CD4-positive, alpha-beta T cell treated with Interleukin-10 for 1 hour (primary cell): ENCODE measurements around the gene TNFRSF12A.

ENCODE experiments used
- DNase-seq: peaks from one replicate; pipeline ENCODE4 v3.0.0-alpha.2; 2020

Gene TNFRSF12A

GRCh38 chr16:3012828-3013420, 7.2 kb upstream of the TNFRSF12A start, which contains the start of gene CLDN9:
TSS of gene CLDN9 (plus strand) at chr16:3012923. CDS start at chr16:3013363, 440 bp downstream.
- DNase-seq: no peak

GRCh38 chr16:3013491-3013951, 6.6 kb upstream of the TNFRSF12A start:
- no peak for DNase-seq

DNA sequence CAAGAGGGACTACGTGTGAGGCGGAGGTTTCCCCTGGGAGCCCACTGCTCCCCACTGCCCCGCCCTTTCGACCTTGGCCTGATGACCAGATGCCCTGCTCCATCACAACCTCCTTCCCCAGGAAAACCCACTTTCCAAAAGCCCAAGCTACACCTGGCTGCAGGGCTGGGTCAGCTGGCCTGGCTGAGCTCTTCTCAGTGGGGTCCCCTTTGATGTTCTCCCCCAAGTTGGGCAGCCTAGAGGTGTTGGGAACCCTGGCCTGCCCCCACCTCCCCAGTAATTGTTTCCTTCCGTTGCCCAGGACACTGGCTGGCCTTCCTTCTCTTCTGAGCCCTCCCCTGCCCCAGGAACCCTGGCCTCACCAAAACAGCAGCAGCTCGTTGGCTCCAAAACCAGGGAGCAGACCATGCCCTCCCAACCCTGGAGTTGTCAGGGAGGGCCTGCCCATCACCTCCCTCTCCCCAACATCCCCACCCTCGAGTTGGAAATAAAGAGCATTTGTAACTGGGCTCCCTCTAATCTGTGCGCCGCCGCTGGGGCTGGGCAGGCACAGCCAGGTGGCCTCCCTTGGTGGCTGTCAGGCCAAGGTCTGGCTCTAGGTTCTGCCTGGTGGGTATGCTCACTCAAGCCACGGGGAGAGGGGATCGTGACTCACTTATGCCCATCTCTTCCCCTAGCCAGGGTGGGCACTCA, 6.0 kb upstream of the TNFRSF12A start:
- DNase-seq: no peak

GRCh38 chr16:3014971-3015370, 5.2 kb upstream of the TNFRSF12A start:
- no peak for DNase-seq

- no peak for DNase-seq
Observed at GRCh38 chr16:3015865-3016521, 4.2 kb upstream of the TNFRSF12A start.

DNA sequence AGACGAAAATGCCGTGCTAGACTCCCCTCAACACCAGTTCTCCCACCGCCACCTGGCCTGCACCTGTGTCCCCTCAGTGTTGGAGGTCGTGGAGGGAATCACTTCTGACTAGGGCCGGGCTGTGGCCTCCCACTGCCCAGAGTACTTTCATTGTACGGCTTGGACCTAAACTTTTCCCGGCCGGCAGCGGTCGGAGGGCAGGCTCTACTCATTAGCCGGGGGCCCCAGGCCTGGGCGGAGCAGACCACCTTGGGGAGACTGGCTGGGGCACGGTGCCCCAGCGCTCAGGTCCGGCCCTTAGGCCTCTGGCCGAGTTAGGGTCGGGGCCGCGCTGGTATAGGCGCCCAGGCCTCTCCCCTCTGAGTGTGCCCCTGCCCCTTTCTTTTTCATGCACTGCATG, 2.8 kb upstream of the TNFRSF12A start:
- no peak for DNase-seq

- peak; percentile 33 for DNase-seq
Observed at GRCh38 chr16:3017794-3018506, 2.2 kb upstream of the TNFRSF12A start, which contains the start of gene CLDN6. TSS of gene CLDN6 (minus strand) at chr16:3018183. CDS start at chr16:3016021, 2,162 bp downstream.

DNA sequence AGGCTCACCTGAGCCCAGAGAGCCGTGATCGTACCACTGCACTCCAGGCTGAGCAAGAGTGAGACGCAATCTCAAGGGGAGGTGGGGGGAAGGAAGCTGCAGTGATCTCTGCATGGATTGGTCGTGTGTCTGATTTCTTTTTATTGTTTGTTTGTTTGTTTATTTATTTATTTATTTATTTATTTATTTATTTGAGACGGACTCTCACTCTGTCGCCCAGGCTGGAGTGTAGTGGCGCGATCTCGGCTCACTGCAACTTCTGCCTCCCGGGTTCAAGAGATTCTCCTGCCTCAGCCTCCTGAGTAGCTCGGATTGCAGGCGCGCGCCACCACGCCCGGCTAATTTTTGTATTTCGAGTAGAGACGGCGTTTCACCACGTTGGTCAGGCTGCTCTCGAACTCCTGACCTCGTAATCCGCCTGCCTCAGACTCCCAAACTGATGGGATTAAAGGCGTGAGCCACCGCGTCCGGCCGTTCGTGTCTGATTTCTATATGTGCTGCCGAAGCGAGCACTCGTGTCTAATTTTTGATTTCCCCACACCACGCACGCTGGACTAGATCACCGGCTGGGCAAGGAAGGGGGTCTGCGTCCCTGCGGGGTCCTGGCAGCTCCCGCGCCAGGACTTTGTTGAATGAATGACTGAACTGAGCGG, 448 bp upstream of the TNFRSF12A start:
- no peak for DNase-seq

DNA sequence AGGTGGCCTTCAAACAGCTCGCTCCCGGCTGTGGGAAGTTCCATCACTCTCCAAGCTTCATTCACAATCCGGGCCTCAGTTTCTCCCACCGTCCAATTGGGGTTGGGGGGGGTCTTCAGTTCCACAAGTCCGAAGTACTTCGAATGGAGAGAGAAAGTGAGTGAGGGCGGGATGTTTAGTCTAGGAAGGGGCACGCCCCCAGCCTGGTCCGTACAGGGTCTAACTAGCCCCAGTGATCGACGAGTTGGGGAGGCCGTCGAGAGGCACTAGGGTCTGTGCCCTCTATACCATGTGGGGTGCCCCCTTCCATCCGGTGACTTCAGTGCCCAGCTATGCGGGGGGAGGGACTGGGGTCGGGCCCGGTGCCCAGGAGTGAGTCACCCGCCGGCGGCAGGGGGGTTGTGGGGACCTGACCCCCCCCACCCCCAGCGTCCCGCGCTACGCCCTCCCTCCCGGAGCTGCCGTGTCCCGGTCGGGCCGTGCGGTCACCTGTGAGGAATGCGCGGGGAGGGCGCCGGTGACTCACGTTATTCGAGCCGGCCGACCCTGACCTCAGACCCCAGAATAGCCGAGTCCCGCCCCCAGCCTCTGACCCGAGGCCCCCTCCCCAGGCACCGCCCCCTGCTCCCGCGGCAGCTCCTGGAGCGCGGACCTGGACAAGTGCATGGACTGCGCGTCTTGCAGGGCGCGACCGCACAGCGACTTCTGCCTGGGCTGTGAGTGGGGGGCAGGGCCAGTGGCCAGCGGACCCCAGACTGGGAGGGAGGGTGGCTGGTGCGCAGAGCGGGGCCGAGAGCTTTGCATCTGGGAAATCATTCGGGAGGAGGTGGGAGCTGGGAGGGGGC, 658 bp downstream of the TNFRSF12A start:
- DNase-seq: peak; percentile 73

GRCh38 chr16:3021449-3022207, 1.5 kb downstream of the TNFRSF12A start:
- DNase-seq: peak; percentile 66

GRCh38 chr16:3022208-3022683, 2.1 kb downstream of the TNFRSF12A start:
- peak; percentile 68 for DNase-seq

DNA sequence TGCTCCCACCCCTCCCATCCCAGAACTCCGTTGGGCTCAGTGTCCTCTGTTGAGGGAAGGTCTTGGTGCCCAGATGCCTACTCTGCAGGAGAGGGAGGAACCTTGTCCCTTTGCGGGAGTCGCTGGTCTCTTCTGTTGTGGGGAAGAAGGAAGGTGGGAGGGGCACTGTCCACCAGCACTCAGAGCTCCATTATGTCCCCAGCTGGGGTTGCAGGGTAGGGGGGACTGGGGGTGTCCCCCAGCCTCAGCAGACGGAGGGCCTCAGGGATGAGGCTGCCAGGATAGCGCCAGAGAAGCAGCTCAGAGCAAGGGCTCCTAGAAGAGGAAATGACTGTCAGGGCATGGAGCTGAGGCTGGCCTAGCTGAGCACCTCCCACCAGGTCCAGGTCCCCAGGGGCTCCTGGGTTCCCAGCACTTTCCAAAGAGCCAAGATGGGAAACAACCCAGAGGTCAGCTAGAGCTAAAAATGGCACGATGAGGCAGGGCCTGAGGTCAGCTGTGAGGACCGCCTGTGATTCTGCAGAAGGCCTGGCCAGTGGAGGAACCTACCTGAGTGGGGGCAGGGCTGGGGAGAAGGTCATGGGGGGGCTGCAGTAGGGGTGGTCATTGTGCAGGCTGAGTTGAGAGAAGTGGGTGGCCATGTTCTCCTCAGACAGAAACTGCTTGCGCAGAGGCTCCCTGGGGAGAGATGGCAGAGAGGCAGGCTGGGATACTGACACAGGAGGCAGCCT, 2.7 kb downstream of the TNFRSF12A start:
- DNase-seq: no peak

DNA sequence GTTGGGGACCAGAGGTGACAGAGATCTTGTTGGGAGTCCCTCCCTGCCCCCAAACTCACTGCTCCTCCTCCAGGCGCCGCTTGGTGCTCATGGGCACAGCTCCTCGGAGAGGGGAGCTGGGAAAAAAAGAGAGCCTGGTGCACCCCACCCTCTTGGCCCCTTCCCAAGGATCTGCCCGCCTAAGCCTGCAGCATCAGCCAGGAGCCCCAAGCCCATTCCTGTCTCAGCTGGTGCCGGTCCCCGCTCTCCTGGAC, 3.2 kb downstream of the TNFRSF12A start:
- DNase-seq: no peak

GRCh38 chr16:3023669-3024478, 3.7 kb downstream of the TNFRSF12A start, which contains the start of the genes HCFC1R1 and THOC6:
TSS of gene HCFC1R1 (minus strand) at chr16:3023942. CDS start at chr16:3023941, 1 bp downstream.
TSS of gene THOC6 (plus strand) at chr16:3024035. CDS start at chr16:3024327, 292 bp downstream.
- peak; percentile 96 for DNase-seq

GRCh38 chr16:3025032-3026002, 5.1 kb downstream of the TNFRSF12A start:
- DNase-seq: no peak

DNA sequence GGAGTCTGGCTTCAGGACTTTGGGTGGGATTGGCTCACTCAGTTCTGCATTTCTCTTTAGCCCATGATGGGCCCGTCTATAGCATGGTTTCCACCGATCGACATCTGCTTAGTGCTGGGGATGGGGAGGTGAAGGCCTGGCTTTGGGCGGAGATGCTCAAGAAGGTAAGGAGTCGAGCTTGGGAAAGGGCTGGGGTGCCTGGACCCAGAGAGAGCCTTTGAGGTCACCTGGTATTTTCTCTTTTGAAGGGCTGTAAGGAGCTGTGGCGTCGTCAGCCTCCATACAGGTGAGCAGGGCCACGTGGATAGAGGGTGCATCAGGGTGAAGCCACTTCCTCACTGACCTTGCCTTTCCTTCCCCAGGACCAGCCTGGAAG, 5.8 kb downstream of the TNFRSF12A start:
- no peak for DNase-seq

GRCh38 chr16:3026609-3027488, 6.7 kb downstream of the TNFRSF12A start:
- DNase-seq: no peak
